CD4-positive, alpha-beta T cell treated with Interferon gamma for 1 hour (primary cell): ENCODE measurements around the gene CBFA2T2.
"Not testable (repeated sequence)": the region's sequence is repeated elsewhere in the genome, so short reads cannot be mapped to it uniquely, and the experiment has no call there.

Experiments used
- DNase-seq: peaks from one replicate; pipeline ENCODE4 v3.0.0-alpha.2; 2020

CBFA2T2 gene

GRCh38 chr20:33472868-33473435 is 16.9 kb upstream of the CBFA2T2 start:
- no peak for DNase-seq

- DNase-seq = no peak
Measured at GRCh38 chr20:33474097-33474873, 15.6 kb upstream of the CBFA2T2 start.

GRCh38 chr20:33474963-33475362 is 14.9 kb upstream of the CBFA2T2 start:
- no peak for DNase-seq

- DNase-seq = no peak
Measured at GRCh38 chr20:33475381-33476152, 14.3 kb upstream of the CBFA2T2 start.

GRCh38 chr20:33477386-33478234 is 12.3 kb upstream of the CBFA2T2 start:
- no peak for DNase-seq

GRCh38 chr20:33480048-33480447 is 9.8 kb upstream of the CBFA2T2 start:
- DNase-seq = no peak

GRCh38 chr20:33481431-33481941 is 8.4 kb upstream of the CBFA2T2 start:
- no peak for DNase-seq

- no peak for DNase-seq
Measured at GRCh38 chr20:33482581-33482980, 7.3 kb upstream of the CBFA2T2 start.

GRCh38 chr20:33483186-33483585 is 6.7 kb upstream of the CBFA2T2 start:
- not testable (repeated sequence) for DNase-seq

GRCh38 chr20:33488201-33488600 is 1.7 kb upstream of the CBFA2T2 start:
- DNase-seq = no peak

GRCh38 chr20:33488661-33489494 is 1.0 kb upstream of the CBFA2T2 start:
- DNase-seq = not testable (repeated sequence)

GRCh38 chr20:33489495-33490022 is 337 bp upstream of the CBFA2T2 start:
- DNase-seq = peak; percentile 98

GRCh38 chr20:33490934-33491656 is 1.2 kb downstream of the CBFA2T2 start:
- DNase-seq = no peak

- DNase-seq = no peak
Measured at GRCh38 chr20:33493076-33493766, 3.3 kb downstream of the CBFA2T2 start.

GRCh38 chr20:33496776-33497175 is 6.9 kb downstream of the CBFA2T2 start:
- DNase-seq = not testable (repeated sequence)

- DNase-seq = no peak
Measured at GRCh38 chr20:33499355-33499754, 9.5 kb downstream of the CBFA2T2 start.

- no peak for DNase-seq
Measured at GRCh38 chr20:33501000-33501399, 11.1 kb downstream of the CBFA2T2 start.

- no peak for DNase-seq
Measured at GRCh38 chr20:33503564-33503963, 13.7 kb downstream of the CBFA2T2 start.

GRCh38 chr20:33506576-33506975 is 16.7 kb downstream of the CBFA2T2 start:
- DNase-seq = no peak

GRCh38 chr20:33507461-33507860 is 17.6 kb downstream of the CBFA2T2 start:
- no peak for DNase-seq
